G401.6 (cell line): Measurements from ENCODE around the gene CASZ1.
A peak's percentile ranks its signal among the peaks of the same experiment; 100 is the strongest.

Source experiments
- FAIRE-seq: peaks from 2 replicates; lab custom pipeline; 2012; peaks lifted over from hg19 to GRCh38; lab: Jason Lieb, UNC

CASZ1 gene

GRCh38 chr1:10685196-10685807 is 111.1 kb downstream of the CASZ1 start:
- FAIRE-seq: no peak

DNA sequence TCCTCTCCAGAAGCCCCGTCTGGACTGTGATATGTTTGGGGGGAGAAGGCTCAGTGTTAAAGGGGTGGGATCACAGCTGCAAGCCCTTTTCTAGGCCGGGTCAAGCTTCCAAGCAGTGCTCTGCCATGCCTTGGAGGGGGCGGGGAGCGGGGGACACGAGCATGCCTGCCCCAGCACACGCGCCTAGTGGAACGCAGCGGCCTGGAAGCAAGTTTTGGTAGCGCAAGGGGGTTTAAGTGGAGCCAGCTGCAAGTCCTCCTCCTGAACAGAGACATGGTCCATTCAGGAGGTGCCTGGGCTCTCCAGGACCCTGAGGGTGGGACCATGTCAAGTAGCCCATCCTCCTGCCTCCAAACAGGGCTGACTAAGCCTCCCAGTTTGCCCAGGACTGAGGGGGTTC is 112.2 kb downstream of the CASZ1 start:
- FAIRE-seq: no peak

- no peak for FAIRE-seq
These were observed 113.8 kb downstream of the CASZ1 start for GRCh38 chr1:10682449-10683309.

DNA sequence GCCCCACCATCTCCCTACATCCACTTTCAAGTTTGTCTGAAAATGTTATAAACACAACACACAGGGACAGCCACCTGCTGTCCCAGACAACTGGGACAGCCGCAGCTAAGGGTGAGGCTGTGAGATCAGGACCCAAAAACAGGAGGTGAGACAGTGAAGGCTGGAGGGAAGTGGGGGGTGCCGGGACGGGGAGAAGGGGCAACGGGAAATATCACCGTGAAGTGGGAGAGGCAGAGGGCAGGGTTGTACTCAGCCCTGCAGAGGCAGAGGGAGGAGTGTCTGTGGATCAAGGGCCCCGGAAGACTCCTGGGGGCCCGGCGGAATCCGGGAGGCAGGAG is 114.4 kb downstream of the CASZ1 start:
- FAIRE-seq: no peak

DNA sequence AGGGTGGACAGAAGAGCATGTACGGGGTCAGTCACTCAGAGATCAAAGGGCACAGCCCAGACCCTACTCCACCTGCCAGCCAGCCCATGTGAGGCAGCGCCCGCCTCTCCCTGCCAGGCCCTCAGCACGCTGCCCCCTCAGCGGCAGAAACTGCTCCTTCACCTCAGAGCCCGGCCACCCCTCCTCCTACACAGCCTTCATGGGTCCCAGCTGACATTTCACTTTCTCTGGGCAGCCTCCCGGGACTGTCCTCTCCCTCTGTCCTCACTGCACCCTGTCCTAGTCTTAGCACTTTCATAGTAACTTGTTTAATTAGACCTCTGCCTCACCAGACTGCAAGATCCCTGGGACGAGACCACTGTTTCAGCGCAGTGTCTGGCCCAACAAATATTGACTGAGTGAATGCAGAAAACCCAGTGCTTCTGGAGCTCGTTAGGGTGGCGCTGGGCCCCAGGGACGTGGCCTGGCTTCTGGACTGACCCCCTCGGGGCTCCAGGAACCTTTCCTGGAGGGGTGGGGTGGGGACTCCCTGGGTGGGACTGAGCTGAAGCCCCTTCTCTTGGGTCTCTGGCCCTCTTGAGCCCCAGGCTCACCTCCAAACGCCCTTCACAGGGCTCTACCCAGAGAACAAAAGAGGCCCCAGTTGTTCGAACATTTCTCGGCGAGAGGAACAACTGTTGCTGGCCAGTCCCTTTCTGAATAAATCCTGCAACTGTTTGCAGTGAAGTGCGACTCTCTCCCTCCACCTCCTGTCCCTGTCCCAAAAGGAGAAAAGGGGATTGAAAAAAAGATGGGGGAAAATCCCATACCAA is 114.9 kb downstream of the CASZ1 start:
- FAIRE-seq: no peak

GRCh38 chr1:10680487-10680886 is 116.0 kb downstream of the CASZ1 start:
- FAIRE-seq: no peak

DNA sequence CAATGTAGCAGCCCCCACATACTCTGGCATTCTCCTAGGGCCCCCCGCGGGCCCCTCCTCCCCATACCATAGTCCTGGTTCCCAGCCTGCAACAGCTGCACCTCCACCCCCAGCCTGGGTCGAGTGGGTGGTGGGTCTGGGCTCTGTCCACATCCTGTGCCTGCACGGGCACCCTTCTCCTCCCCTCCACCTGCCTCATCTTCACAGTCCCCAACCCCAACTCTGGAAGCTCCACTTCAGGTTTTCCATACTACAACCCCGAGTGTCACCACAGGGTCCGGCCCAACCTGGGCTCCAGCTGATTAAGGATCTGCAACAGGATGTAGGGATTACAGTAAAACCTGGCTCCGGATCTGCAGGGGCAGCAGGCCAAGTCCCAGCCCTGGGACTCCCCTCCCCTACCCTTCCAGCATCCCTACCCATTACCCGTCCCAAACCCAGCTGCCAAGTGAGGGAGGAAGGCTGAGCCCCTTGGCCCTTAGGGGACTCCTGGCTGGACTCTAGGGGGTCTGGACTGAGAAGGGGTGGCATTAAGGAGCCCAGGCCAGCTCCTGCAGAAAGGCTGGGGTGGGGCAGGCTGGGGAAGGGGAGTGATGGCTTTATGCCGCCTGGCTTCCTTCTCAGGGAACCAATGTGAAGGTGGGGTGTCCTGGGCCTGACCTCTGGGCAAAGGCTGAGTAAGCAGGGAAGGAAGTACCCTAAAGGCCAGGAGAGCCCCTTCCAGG is 116.8 kb downstream of the CASZ1 start:
- FAIRE-seq: peak; percentile 92

DNA sequence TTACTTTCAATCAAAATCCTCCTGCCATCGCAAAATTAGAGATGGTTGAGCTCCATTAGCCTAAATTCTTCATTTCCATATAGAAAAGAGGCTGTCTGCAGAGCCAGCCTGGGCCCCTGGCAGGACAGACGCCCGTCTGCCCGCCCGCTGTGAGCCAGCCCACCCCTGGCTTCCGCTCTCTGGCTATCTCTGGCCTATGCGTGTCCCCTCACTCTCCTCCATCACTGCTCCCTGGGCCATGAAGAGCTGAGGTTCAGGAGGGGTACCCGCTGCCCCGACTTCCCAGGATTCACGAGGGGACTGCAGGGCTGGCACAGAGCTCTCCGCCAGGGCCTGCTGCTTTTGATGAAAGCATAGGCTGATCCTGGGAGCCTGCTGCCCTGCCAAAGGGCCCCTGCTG is 117.6 kb downstream of the CASZ1 start:
- FAIRE-seq: no peak

GRCh38 chr1:10678402-10678801 is 118.0 kb downstream of the CASZ1 start:
- no peak for FAIRE-seq

- FAIRE-seq: no peak
These were observed 118.7 kb downstream of the CASZ1 start for GRCh38 chr1:10677491-10678391.

DNA sequence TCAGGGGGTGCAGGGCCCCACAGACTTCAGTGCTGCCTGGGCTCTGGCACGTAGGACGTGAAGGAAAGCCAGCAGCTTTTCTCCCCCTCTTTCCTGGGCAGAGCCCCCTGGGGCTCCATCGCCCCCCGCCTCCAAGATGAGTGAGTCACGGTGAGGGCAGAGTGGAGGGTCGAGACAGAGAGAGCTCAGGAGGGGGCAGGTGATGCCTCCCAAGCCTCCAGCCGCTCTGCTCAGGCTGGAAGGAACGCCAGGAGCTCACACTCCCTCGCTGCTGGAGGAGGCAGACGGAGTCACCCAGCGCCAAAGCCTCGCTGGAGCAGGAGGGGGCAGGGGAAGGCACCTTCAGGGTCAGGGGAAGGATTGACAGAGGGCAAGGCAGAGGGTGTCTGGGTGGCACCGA is 119.5 kb downstream of the CASZ1 start:
- FAIRE-seq: no peak

DNA sequence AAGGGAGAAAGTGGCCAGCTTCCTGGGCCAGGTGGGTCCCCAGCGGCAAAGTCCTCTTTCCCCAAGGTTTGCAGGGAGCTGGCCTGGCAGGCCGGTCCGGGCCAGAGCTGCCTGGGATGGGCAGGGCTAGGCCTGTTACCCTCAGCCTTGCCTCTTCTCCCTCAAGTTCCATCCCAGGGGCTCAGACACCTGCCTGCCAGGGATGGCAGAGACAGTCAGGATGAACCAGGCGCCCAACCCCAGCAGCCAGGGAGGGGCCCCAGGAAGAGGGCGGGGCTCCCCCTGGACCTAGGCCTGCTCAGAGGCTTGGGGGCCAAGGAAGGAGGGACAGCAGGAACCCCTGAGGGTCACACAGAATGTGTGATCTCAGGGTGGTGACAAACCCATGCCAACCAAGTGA is 120.6 kb downstream of the CASZ1 start:
- no peak for FAIRE-seq

- no peak for FAIRE-seq
These were observed 121.5 kb downstream of the CASZ1 start for GRCh38 chr1:10674700-10675609.

DNA sequence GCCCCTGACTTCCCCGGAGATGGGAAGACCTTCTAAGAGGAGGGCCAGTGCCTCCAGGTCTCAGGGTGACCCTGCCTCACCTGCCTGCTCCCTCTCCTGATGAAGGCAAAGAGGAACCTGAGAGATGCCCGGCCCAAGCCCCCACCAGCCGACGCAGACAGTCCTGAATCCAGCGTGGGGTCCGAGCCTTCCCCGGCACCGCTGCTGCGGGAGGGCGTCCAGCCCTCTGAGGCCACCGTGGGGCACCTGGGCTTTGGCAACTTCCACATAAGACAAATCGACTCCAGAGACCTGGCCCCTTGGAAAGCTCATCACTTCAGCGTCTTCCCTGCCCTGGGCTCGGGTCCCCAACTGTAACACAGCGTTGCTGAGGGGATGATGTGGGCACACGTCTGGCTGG is 122.2 kb downstream of the CASZ1 start:
- no peak for FAIRE-seq

DNA sequence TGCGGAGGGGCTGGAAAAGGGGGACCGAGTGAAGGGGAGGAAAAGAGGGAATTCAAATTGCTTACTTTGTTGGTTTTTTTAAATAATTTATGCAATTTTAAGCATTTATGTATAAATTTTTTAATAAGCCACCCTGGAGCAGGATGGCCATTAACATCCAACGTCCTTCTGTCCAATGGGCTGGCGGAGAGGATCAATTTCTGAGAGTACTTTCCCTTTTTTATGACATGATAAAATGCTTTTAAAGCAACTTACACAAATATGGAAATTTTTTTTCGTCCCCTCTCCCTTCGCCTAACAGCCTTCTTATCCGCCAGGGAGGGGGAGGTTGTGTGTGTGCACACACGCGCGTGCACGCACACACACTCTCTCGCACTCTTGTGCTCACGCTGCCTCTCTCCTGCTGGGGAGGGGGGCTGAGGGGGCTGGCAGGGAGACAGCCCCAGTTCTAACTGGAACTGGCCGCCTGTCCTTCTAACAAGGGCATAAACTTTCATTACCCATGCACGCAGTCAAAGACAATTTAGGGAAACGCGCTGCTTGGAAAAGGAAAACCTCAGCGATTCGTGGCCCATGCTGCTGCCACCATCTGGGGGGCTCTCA is 123.2 kb downstream of the CASZ1 start:
- FAIRE-seq: no peak

DNA sequence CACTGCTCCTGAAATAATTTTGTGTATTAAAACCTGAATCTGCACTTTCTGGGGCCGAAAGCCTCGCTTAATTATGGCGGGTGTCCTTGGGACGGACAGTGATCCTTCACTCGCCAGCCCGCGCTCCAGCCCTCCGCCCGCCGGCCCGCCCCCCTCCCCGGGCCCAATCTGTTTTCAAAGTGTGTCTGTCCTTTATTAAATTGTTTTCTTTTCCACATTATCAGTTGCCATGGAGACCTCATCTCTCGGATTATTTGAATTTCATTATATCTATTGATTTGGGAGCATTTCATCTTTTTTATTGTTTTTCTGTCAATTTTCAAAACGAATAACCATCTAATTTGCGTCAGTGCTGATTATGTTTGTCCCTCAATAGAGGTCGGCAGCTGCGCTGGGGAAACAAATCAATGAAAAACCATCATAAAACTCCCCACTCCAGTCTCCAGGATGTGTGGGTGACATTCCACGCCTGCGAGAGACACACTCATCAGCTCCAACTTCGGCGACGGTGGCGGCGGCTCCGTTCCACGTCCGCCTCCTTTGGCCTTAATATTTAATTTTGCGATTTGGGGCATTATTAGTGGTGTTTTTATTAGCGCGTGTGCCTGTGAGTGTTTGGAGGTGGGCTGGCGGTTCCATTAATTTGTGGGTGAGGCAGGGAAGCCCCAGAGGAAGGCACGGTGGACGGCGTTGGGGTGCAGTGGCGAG is 123.9 kb downstream of the CASZ1 start:
- no peak for FAIRE-seq

DNA sequence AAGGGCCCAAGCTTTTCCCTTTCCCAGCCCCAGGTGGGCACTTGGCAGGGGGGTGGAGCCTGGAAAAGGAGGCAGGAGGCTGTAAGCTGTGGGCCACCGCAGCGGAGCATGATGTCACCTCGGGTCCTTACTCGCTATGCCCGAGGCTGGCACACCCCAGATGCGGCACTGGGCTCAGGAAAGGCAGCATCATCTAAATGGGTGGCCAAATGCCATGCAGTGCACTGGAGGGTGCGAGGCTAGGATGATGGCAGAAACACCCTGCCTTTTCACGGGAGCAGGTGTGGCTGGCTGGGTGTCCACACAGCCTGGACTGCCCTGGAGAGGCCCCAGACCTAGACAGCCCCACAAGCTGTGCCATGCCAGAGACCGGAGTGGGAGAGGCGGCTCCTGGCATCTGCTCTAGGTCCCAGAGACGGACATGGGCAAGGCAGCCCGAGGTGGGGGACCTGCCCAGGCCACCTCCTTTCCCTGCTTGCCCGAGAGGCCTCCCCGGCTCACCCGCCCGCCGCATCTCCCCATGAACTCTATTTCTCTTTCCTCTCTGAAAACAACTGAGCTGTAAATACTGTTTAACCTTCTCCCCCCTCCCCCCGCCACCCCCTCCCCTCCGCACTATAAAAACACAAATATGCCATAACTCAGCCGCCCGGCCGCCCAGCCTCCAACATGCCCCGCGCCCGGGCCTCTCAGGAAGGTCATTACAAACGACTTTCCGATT is 124.7 kb downstream of the CASZ1 start:
- no peak for FAIRE-seq

DNA sequence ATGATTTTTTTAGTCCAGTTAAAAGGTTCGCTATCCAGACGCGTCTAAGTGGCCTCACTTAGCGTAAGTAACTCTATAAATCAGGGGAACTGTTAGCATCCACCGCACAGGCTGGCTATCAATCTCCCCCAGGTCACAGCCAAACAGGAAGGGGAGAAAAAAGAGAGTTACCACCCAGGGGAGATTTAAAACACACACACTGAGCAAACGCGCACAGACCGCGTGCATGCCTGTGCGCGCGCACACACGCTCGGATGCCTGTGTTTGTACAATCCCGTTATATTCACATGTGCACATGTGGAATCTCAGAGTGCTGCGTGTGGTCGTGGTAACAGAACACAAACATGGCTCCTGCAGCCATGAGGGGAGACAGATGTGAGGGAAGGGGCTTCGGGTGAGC is 125.4 kb downstream of the CASZ1 start:
- FAIRE-seq: no peak

DNA sequence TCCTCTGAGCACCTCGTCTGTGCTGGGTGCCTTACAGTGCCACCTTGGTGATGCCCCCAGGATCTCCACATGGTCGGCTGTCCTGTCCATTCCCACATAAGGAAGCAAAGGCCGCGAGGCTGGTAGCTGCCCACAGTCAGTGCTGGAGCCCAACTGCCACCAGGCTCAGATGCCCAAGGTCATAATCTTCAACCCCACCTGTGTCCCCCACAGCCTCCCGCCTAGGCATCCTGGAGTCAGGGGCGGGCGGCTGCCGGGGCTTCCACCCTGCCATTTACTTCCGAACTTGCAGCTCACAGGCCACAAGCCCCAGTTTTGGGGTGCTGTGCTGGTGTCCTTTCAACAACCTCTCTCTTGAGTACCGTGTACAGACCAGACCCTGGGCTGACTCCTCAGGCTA is 126.3 kb downstream of the CASZ1 start:
- no peak for FAIRE-seq
